AG20443 (cell line): Measurements from ENCODE around the gene DGUOK.
A peak's percentile ranks its signal among the peaks of the same experiment; 100 is the strongest.

Experiments used
- DNase-seq: peaks from one replicate; pipeline ENCODE4 v3.0.0; 2012; ENCODE audit warnings: low spot score, mixed read lengths

Gene DGUOK

GRCh38 chr2:73998451-73998850 lies 71.8 kb downstream of the DGUOK start:
- DNase-seq = no peak

- DNase-seq = no peak
These were observed 72.3 kb downstream of the DGUOK start for GRCh38 chr2:73998933-73999332.

GRCh38 chr2:73999881-74000597 lies 73.4 kb downstream of the DGUOK start:
- DNase-seq = no peak

- DNase-seq = no peak
These were observed 74.0 kb downstream of the DGUOK start for GRCh38 chr2:74000666-74001065.

- no peak for DNase-seq
These were observed 74.4 kb downstream of the DGUOK start for GRCh38 chr2:74001121-74001520.

DNA sequence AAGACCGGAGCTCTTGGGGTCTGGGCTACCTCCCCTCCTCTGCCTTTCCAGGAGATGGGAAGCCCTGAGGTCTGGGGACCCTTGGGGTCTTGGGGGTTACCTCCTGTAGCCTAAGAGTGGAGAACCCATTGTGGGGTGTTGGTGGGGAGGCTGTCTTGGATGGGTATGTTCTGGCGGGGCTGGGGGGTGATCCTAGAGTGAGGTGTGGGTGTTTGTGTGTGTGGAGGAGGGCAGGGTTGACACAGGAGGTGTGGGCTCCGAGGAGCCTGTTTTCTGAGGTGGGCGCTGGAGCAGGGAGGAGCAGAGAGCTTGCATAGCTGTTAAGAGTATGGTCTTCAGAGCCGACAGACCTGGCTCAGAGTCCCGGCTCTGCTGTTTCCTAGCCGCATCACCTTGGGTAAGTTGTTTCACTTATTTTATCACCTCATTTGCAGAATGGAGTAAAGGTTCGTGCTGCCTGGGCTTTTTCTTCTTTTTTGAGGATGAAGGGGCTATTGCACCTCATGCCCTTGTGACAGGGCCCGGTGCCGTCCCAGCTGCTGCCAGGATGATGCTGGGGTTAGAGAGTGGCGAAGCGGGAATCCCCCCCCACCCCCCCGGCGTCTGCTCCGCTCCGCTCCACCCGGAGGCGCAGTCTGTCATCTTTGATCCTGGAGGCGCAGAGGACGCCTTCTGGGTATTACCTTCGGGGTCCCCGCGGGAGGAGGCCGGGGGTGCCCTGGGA lies 75.3 kb downstream of the DGUOK start:
- no peak for DNase-seq

DNA sequence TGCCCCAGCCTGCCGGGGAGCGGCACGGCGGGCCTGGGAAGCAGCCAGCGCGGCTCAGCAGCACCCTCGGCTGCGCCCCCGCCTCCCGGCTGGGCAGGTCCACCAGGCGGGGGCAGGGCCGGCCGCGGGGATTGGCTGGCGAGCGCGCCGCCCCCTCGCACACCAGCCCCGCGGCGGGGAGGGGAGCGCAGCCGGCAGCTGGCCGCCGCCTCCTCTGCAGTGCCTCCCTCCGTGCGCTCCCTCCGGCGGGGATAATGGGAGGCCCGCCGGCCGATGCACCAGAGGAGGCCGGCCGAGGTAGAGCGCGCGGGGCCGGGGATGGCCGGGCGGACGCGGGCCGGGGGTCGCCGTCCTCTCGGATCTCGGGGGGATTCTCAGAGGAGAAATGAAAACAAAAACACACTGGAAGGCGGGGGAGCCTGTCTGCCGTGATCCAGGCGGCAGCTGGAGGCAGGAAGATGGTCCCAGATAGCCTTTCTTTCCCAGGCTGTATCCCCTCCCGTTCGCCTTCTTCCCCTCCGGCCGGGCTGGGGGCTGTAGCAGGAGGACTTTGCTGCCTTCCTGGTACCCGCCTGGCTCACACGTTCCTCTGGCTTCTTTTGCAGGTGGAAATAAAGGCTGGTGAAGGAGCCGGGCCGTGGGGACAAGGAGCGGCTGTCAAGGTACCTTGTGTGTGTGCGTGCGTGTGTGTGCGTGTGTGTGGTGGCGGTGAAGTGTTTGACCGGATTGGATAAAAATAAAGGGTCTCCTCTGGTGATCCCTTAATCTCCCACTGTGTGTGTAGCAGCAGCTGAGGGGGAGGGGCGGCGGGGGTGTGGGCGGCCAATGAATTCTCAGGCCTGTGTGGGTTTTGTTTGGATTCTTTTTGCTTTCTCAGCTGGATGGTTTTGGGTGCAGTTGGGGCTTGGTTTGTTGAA lies 76.1 kb downstream of the DGUOK start:
- DNase-seq = peak; percentile 96

- DNase-seq = peak; percentile 69
These were observed 77.0 kb downstream of the DGUOK start for GRCh38 chr2:74003494-74004211.

DNA sequence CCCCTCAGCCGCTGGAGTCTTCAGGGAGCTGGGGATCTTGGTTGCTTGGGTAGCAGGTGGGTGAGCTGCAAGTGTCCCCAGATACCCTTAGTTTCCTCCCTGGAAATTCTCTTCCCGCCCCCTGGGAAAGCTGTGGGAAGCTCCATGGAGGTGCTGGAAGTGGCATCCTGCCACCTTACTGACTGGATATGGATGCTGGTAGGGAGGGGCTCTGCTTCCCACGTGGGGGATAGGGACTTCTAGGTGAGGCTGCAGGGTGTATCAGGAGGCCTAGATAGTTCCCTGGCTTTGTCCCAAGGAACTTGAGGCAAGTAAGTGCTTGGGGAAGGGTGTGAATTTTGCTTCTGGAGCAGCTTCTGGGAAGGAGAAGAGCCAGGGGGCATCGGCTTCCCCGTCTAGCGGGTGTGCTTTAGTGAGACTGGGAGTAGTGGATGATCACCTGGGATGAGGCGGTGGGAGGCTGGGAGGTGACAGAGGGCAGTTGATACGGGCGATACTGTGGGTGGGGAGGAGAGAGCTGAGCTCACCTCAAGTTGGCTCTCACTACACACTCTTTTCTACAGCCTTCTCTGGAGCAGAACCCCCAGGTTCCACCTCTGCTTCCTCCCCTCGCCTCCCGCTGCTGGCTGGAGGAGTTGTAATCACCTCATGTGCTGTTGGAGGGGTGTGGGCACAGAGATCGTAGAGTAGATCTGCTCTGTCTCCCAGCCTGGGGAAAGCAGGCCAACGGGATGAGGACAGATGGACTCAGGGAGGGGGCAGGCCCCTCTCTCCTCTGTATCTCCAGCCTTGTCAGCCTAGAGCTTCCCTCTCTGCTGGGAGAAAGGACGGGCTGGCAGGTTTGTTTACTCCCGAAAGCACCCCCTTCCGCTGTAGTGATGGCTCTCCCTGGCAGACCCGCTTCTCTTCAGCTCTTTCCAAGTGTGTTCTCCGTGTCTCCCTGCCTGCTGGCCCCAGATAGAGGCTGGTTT lies 77.8 kb downstream of the DGUOK start:
- no peak for DNase-seq

DNA sequence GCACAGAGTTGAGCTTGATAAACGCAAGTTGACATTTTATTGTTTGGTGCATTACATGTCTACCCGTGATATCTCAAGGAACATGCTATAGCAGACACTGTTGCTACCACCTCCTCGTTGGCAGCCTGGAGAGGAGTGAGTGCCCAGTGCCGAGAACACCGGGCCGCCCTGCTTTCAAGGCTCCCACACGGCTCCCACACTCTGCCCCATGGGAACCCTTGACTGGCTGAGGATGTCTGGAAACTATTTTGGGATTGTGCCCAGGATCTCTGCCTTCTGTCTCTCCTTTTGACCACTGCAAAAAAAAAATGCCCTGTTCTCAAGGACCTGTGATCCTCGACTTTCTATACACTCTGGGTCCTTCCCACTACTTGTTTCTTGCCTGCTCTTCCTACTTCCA lies 79.1 kb downstream of the DGUOK start:
- DNase-seq = no peak

GRCh38 chr2:74006459-74006858 lies 79.8 kb downstream of the DGUOK start:
- no peak for DNase-seq

- no peak for DNase-seq
These were observed 80.4 kb downstream of the DGUOK start for GRCh38 chr2:74007121-74007520.

DNA sequence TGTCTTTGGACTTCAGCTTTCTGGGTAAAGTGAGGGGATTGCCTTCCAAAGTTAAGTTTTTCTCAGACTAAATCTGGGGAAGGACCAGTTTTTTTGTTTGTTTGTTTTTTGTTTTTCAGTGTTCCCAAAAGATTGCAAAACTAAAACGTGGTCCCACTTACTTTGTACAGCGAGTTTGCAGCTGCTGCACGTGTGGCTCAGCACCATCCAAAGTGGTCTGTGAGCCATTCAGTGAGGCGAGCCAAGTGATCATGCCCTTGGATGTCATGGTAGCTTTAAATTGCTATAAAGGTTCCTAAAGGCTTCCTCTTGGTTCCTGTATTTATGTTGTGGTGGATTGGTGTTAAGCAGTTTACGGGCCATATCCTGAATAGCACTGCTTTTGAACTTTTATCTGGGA lies 81.0 kb downstream of the DGUOK start:
- DNase-seq = no peak
